GM19324 (cell line): Measurements from ENCODE around the gene CCDC197.

ENCODE experiments used
- ATAC-seq: cut with Tn5 transposase; IDR thresholded peaks from one replicate; pipeline ENCODE4 v1.9.1; 2021; ENCODE audit warnings: mild to moderate bottlenecking, moderate library complexity; ENCODE audit not compliant: unreplicated experiment, low FRiP score

The CCDC197 gene

DNA sequence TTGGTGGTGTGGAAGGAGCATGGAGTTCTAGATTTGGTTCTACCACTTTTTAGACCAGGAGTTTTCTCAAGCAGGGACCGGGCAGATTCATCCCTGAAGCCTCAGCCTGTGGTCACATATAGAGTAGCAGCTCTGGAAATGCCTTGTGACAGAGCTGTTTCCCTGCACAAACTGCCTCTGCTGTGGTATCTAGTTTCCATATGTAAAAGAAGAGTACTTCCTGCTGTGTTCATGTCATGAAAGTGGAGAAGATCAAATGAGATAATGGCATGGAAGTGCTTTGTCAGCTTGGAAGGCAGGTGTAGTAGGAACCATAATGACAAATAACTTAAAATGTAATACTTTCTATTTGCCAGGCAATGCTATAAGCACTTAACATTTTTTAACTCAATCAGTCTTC is 55.1 kb downstream of the CCDC197 start:
- no peak for ATAC-seq

DNA sequence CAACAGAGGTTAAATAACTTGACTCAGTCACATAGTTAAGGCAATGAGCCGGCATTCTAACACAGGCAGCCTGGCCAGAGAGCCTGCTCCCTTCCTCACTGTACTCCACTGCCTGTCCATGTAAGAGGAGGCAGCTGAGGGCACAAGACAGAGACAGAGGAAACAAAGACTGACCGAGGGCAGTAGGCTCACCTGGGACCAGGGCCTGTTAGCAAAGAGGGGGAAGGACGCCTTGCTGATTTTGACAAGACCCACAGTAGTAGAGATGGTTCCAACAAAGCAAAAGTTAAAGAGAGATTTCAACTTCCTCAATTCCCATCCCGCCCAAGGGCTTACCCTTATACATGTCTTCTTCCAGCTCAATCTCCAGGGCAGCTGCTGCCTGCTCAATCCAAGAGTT is 55.6 kb downstream of the CCDC197 start:
- no peak for ATAC-seq

GRCh38 chr14:94054401-94054800 is 57.3 kb downstream of the CCDC197 start:
- ATAC-seq: no peak

GRCh38 chr14:94054936-94055335 is 57.8 kb downstream of the CCDC197 start:
- no peak for ATAC-seq

GRCh38 chr14:94056579-94057308 is 59.6 kb downstream of the CCDC197 start:
- peak; percentile 51 for ATAC-seq

- no peak for ATAC-seq
Observed at GRCh38 chr14:94058128-94058673, 61.1 kb downstream of the CCDC197 start.
